Hepatocyte (in vitro differentiated cells): ENCODE results near the gene RGS14.

ENCODE experiments used
- CTCF ChIP-seq: fragments of 200-600 bp; sonication (generic); IDR thresholded peaks from 2 replicates; pipeline ENCODE4 v1.5.1; 2016; ENCODE audit warnings: antibody characterized with exemption, mild to moderate bottlenecking; ENCODE audit not compliant: poor library complexity
- EZH2phosphoT487 ChIP-seq: fragments of 200-600 bp; sonication (generic); IDR thresholded peaks from one replicate; pipeline ENCODE4 v1.6.1; 2018; ENCODE audit warnings: antibody characterized with exemption, mild to moderate bottlenecking, low read depth, moderate library complexity; ENCODE audit not compliant: unreplicated experiment, severe bottlenecking

- peak; percentile 91 for TF ChIP-seq CTCF
- TF ChIP-seq EZH2phosphoT487 = no peak
Observed at GRCh38 chr5:177390363-177391300, 32.9 kb downstream of the RGS14 start.
